Prostate gland (tissue), 2 donors: Measurements from ENCODE around the gene TGM4. TPM values are rescaled to one million over a fixed set of nuclear protein-coding genes. Genes with fewer than 3 reads are reported as not detected.

Source experiments
- DNase-seq: peaks from one replicate; pipeline ENCODE4 v3.0.0-alpha.2; 2019; ENCODE audit warnings: low spot score
- H3K27ac ChIP-seq, 2 donors: fragments of 200-600 bp; sonication (generic); 2 replicates each; pipeline ENCODE4 v1.5.1; 2017 to 2019
- H3K27me3 ChIP-seq: fragments of 200-600 bp; sonication (generic); replicated peaks from 2 replicates; pipeline ENCODE4 v1.5.1; 2019; ENCODE audit not compliant: insufficient read depth
- H3K36me3 ChIP-seq, 2 donors: fragments of 200-600 bp; sonication (generic); 1 replicate in 1 of 2; 2 replicates in 1 of 2; pipeline versions ENCODE4 v1.5.1 to v1.8.1; 2017 to 2019
- H3K4me1 ChIP-seq: fragments of 200-600 bp; sonication (generic); replicated peaks from 2 replicates; pipeline ENCODE4 v1.5.1; 2019
- H3K4me3 ChIP-seq, 2 donors: fragments of 200-600 bp; sonication (generic); 2 replicates each; pipeline ENCODE4 v1.5.1; 2017 to 2019
- H3K9me3 ChIP-seq: fragments of 200-600 bp; sonication (generic); 2 replicates; pipeline ENCODE4 v1.5.1; 2017
- POLR2A ChIP-seq: fragments of 450-650 bp; IDR thresholded peaks from one replicate; pipeline ENCODE4 v1.6.1; 2016; ENCODE audit warnings: antibody characterized with exemption, mild to moderate bottlenecking
- POLR2AphosphoS5 ChIP-seq: sonication (generic); formaldehyde crosslinking; IDR thresholded peaks from one replicate; pipeline ENCODE4 v1.6.1; 2017; ENCODE audit warnings: antibody characterized with exemption
- WGBS: methylation state at CpG from one replicate; pipeline ENCODE4 v1.1.5; 2018; 5-methylcytosine and 5-hydroxymethylcytosine counted together
- intact Hi-C: fragments of 100-400 bp; cut with DNase I; formaldehyde crosslinking; loops from one replicate; pipeline ENCODE4 v1.14.2; 2022
- total RNA-seq, 2 donors: library from RNA; depleted of rRNA; stranded (reverse); fragments of >200 nt; gene quantifications; one replicate each; pipeline ENCODE4 v1.1.0, GENCODE V29; 2016
- TF ChIP-seq, protein P1 (sequence below), 4 experiments: fragments of 200-600 bp in 2 of 4; fragments of 450-650 bp in 2 of 4; sonication (generic) in 2 of 4; IDR thresholded peaks; 1 replicate in 3 of 4; 2 replicates in 1 of 4; pipeline ENCODE4 v1.5.1; 2016 to 2019; ENCODE audit warnings: antibody characterized with exemption in 4 of 4, mild to moderate bottlenecking in 2 of 4, moderate library complexity in 2 of 4

Gene TGM4
- total RNA-seq, 2 donors from 2014 or later, result 7.4 to 2,264 TPM

DNA sequence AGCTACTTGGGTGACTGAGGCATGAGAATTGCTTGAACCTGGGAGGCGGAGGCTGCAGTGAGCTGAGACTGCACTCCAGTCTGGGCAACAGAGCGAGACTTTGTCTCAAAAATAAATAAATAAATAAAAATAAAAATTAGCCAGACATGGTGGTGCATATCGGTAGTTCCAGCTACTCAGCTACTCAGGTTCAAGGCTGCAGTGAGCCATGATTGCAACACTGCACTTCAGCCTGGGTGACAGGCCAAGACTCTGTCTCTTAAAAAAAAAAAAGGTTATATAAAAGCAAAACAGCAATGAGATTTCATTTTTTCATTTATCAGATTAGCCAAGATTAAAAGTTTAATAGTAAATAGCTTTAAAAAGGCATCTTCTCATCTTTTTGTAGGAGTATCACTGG lies 2.9 kb downstream of the TGM4 start:
- no peak for TF ChIP-seq POLR2A
- no peak for TF ChIP-seq POLR2AphosphoS5
- TF ChIP-seq, protein P1, sequence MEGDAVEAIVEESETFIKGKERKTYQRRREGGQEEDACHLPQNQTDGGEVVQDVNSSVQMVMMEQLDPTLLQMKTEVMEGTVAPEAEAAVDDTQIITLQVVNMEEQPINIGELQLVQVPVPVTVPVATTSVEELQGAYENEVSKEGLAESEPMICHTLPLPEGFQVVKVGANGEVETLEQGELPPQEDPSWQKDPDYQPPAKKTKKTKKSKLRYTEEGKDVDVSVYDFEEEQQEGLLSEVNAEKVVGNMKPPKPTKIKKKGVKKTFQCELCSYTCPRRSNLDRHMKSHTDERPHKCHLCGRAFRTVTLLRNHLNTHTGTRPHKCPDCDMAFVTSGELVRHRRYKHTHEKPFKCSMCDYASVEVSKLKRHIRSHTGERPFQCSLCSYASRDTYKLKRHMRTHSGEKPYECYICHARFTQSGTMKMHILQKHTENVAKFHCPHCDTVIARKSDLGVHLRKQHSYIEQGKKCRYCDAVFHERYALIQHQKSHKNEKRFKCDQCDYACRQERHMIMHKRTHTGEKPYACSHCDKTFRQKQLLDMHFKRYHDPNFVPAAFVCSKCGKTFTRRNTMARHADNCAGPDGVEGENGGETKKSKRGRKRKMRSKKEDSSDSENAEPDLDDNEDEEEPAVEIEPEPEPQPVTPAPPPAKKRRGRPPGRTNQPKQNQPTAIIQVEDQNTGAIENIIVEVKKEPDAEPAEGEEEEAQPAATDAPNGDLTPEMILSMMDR (IDR thresholded peaks at IDR 0.05), result no peak
- H3K4me1 ChIP-seq, result no peaks in the 10 kb centered on the region
- no peaks in the 10 kb centered on the region for H3K27me3 ChIP-seq
- intact Hi-C loops, result no loop called here
- no peak overlapping the region for H3K4me3 ChIP-seq
- WGBS, result 81% methylated on average over 3 of the region's 3 CpGs
- H3K27ac ChIP-seq, result no peak overlapping the region
- no peak for DNase-seq
- H3K9me3 ChIP-seq, result no peaks in the 10 kb centered on the region
- H3K36me3 ChIP-seq, result no peaks in the 10 kb centered on the region

DNA sequence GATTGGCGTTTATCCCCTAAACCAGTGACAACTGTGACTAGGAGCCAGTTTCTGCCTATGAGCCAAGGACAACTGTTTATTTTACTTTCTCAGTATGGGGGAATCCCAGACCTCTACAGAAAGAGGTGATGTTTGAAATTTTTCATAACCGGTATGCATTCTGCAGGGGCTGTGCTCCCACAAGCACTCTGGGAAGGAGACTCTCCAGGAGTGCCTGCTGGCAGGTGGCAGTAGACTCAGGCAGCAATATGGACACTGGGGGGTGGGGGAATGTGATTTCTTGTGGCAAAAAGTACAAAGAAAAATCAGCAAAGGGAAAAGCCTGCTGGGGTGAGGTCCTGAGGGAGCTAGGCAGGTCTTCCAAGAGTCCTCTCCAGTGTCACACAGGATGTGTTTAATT lies 5.9 kb downstream of the TGM4 start:
- intact Hi-C loops, result no loop called here
- Histone ChIP-seq H3K36me3 (no peaks in the 10 kb centered on the region), H3K27ac (no peak overlapping the region), H3K4me1 (no peaks in the 10 kb centered on the region), H3K4me3 (no peak overlapping the region), H3K9me3 (no peaks in the 10 kb centered on the region), H3K27me3 (no peaks in the 10 kb centered on the region)
- 29% methylated on average over 2 of the region's 2 CpGs for WGBS
- DNase-seq, result no peak
- no peak for TF ChIP-seq POLR2AphosphoS5
- TF ChIP-seq POLR2A, result no peak
- TF ChIP-seq, protein P1 (IDR thresholded peaks at IDR 0.05), result no peak

DNA sequence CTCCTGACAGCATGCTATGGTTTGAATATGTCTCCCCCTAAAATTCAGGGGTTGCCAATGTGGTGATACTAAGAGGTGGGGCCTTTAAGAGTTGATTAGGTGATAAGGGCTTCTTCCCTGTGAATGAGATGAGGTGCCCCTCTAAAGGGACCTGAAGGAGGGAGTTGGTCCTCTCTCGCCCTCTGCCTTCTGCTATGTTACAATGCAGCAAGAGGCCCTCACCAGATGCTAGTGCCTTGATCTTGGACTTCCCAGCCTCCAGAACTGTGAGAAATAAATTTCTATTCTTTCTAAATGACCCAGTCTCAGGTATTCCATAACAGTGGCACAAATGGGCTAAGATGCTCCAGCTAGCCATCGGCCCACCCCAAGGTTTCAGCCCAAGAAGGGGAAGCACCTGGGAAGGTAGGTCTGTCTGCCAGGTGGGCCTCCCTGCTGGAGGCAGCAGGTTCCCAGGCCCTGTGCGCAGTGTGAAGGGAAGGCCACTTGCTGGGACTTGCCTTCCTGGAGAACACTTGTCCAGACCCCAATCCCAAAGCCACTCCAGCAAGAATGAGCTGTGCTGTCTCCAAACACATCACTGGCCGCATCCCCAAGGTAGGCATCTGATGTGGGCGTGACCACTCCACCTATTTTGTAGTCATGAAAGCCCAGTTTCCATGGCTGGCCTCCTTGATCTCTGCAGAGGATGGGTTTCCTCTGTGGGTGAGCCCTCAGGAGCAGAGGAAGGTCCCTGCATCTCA lies 9.0 kb downstream of the TGM4 start:
- no peak for DNase-seq
- 93% methylated on average over 5 of the region's 5 CpGs for WGBS
- TF ChIP-seq POLR2AphosphoS5 (no peak), POLR2A (no peak)
- TF ChIP-seq, protein P1 (IDR thresholded peaks at IDR 0.05), result no peak
- Histone ChIP-seq H3K27me3 (no peaks in the 10 kb centered on the region), H3K4me3 (no peak overlapping the region), H3K9me3 (no peaks in the 10 kb centered on the region), H3K4me1 (no peaks in the 10 kb centered on the region), H3K27ac (no peak overlapping the region), H3K36me3 (no peaks in the 10 kb centered on the region)
- intact Hi-C loops, result no loop called here

DNA sequence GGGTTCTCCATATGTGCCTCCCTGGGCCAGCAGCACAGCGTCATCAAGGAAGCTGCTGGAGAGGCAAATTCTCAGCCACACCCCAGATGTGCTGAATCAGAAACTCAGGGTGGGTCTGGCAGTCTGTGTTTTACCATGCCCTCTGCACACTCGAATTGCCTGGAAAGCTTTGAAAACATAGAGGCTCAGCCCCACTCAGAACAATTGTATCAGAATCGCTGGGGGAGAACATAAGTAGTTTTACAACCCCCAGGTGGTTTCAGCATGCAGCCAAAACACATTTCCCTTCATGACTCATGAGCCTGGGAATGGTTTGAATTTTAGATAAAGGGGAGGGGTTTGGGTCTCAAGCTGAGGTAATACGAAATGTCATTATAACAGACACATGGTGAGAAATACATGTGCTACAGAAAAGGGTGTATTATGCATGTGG lies 9.6 kb downstream of the TGM4 start:
- no peaks in the 10 kb centered on the region for H3K27me3 ChIP-seq
- no peaks in the 10 kb centered on the region for H3K4me1 ChIP-seq
- H3K9me3 ChIP-seq, result no peaks in the 10 kb centered on the region
- H3K36me3 ChIP-seq, result no peaks in the 10 kb centered on the region
- no peak overlapping the region for H3K27ac ChIP-seq
- intact Hi-C loops, result no loop called here
- TF ChIP-seq, protein P1 (IDR thresholded peaks at IDR 0.05), result no peak
- no peak for TF ChIP-seq POLR2A
- H3K4me3 ChIP-seq, result no peak overlapping the region
- 25% methylated on average over 4 of the region's 4 CpGs for WGBS
- DNase-seq, result no peak

DNA sequence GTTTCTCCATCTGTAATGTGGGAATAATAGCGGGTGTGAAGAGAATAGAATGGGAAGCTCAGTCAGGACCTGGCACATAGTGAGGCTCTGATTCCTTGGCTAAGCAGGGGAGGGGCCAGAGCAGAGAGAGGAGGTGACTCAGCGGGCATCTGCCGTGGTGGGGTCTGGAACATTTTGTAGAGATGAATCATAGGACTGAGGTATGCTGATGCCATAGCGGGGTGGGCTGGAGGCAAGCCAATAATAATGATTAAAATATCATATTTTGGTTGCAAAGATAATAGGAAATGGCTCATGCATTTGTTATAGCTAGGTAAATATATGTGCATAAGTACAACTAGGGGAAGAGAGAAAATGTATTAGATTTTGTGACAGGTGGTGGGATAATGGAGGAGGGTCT lies 11.2 kb downstream of the TGM4 start:
- Histone ChIP-seq H3K36me3 (no peaks in the 10 kb centered on the region), H3K27me3 (no peaks in the 10 kb centered on the region), H3K4me3 (no peak overlapping the region), H3K27ac (no peak overlapping the region), H3K4me1 (no peaks in the 10 kb centered on the region), H3K9me3 (no peaks in the 10 kb centered on the region)
- 46% methylated on average over 4 of the region's 4 CpGs for WGBS
- intact Hi-C loops, result no loop called here
- TF ChIP-seq POLR2A (no peak), POLR2AphosphoS5 (no peak)
- TF ChIP-seq, protein P1 (IDR thresholded peaks at IDR 0.05), result no peak
- DNase-seq, result no peak
